CD4-positive, alpha-beta T cell treated with Interleukin-1 beta for 1 hour (primary cell): Measurements from ENCODE around the gene KIF7.

Experiments used
- DNase-seq, 2 donors: peaks; one replicate each; pipeline ENCODE4 v3.0.0-alpha.2; 2020 to 2022

The KIF7 gene

GRCh38 chr15:89646416-89647141 lies 8.7 kb downstream of the KIF7 start:
- no peak for DNase-seq

GRCh38 chr15:89645680-89646079 lies 9.6 kb downstream of the KIF7 start:
- no peak for DNase-seq

- DNase-seq: no peak
Observed at GRCh38 chr15:89642106-89642505, 13.2 kb downstream of the KIF7 start.

GRCh38 chr15:89641053-89641452 lies 14.2 kb downstream of the KIF7 start:
- no peak for DNase-seq

- no peak for DNase-seq
Observed at GRCh38 chr15:89640245-89640644, 15.0 kb downstream of the KIF7 start.

GRCh38 chr15:89633585-89633984 lies 21.7 kb downstream of the KIF7 start:
- no peak for DNase-seq

- no peak for DNase-seq
Observed at GRCh38 chr15:89632563-89633430, 22.5 kb downstream of the KIF7 start.

- DNase-seq: no peak
Observed at GRCh38 chr15:89631902-89632264, 23.4 kb downstream of the KIF7 start.

GRCh38 chr15:89630974-89631901 lies 24.0 kb downstream of the KIF7 start:
- no peak for DNase-seq

- no peak for DNase-seq
Observed at GRCh38 chr15:89630260-89630659, 25.0 kb downstream of the KIF7 start.

GRCh38 chr15:89629829-89630228 lies 25.4 kb downstream of the KIF7 start:
- DNase-seq: no peak

GRCh38 chr15:89628806-89629715 lies 26.2 kb downstream of the KIF7 start:
- no peak for DNase-seq

GRCh38 chr15:89628301-89628700 lies 27.0 kb downstream of the KIF7 start:
- no peak for DNase-seq

- no peak for DNase-seq
Observed at GRCh38 chr15:89627256-89627970, 27.9 kb downstream of the KIF7 start.

GRCh38 chr15:89625716-89626115 lies 29.6 kb downstream of the KIF7 start:
- DNase-seq: no peak

GRCh38 chr15:89623165-89623564 lies 32.1 kb downstream of the KIF7 start:
- no peak for DNase-seq

GRCh38 chr15:89621547-89621946 lies 33.7 kb downstream of the KIF7 start:
- DNase-seq: no peak

GRCh38 chr15:89616228-89616627 lies 39.0 kb downstream of the KIF7 start:
- DNase-seq: no peak

GRCh38 chr15:89615135-89615534 lies 40.1 kb downstream of the KIF7 start:
- no peak for DNase-seq

- DNase-seq: no peak
Observed at GRCh38 chr15:89614164-89614563, 41.1 kb downstream of the KIF7 start.

GRCh38 chr15:89613031-89613430 lies 42.2 kb downstream of the KIF7 start:
- no peak for DNase-seq
